HL-60 (cell line): ENCODE data around the gene UCN2.

Source experiments
- DNase-seq, 2 experiments: peaks; one replicate each; pipeline ENCODE4 v3.0.0-alpha.2; 2010 to 2020; ENCODE audit warnings: low read depth in 1 of 2, low spot score in 1 of 2
- H3K27ac ChIP-seq: fragments of 250-450 bp; sonication (Bioruptor Pico); replicated peaks from 2 replicates; pipeline ENCODE4 v1.5.1; 2020; ENCODE audit warnings: mild to moderate bottlenecking, moderate library complexity
- H3K27me3 ChIP-seq: fragments of 250-450 bp; sonication (Bioruptor Pico); 2 replicates; pipeline ENCODE4 v1.5.1; 2021; ENCODE audit warnings: mild to moderate bottlenecking, moderate library complexity; ENCODE audit not compliant: insufficient read depth, poor library complexity, severe bottlenecking
- H3K4me3 ChIP-seq: replicated peaks from 2 replicates; pipeline ENCODE4 v1.5.1; 2011; ENCODE audit warnings: mild to moderate bottlenecking, control low read depth, low read length; ENCODE audit not compliant: insufficient read depth
- GABPA ChIP-seq: IDR thresholded peaks from 2 replicates; pipeline ENCODE4 v1.6.1; 2012; ENCODE audit warnings: low read depth
- POLR2AphosphoS5 ChIP-seq: IDR thresholded peaks from 2 replicates; pipeline ENCODE4 v1.6.1; 2012; ENCODE audit warnings: low read depth
- SPI1 ChIP-seq: IDR thresholded peaks from 2 replicates; pipeline ENCODE4 v1.6.1; 2012; ENCODE audit warnings: low read depth, mild to moderate bottlenecking, borderline replicate concordance
- TF ChIP-seq, protein P1 (sequence below): IDR thresholded peaks from one replicate; pipeline ENCODE4 v1.5.1; 2011; ENCODE audit warnings: low read length, control low read depth, inconsistent platforms; ENCODE audit not compliant: insufficient read depth
- TF ChIP-seq, protein P2 (sequence below): IDR thresholded peaks from 2 replicates; pipeline ENCODE4 v1.6.1; 2012; ENCODE audit warnings: low read depth; ENCODE audit not compliant: insufficient replicate concordance

UCN2 gene

DNA sequence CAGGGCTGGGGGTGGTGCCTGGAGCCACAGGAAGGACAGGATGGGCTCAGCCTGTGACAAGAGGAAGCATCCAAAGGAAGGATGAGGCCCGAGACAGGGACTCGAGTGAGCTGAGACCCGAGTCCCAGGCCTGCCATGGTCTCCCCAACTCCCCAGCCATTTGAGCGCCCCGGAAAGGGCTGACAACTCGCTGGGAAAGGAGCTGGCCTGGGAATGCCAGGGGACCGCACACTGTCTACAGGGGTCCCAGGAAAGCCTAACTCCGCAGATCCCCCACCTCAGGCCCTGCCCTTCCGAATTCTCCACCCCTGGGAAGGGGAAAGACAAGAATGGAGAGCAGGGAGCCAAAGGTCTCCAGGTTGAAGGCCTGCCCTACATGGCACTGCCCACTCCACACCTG, 38.6 kb downstream of the UCN2 start:
- no peak for TF ChIP-seq POLR2AphosphoS5
- TF ChIP-seq, protein P1, sequence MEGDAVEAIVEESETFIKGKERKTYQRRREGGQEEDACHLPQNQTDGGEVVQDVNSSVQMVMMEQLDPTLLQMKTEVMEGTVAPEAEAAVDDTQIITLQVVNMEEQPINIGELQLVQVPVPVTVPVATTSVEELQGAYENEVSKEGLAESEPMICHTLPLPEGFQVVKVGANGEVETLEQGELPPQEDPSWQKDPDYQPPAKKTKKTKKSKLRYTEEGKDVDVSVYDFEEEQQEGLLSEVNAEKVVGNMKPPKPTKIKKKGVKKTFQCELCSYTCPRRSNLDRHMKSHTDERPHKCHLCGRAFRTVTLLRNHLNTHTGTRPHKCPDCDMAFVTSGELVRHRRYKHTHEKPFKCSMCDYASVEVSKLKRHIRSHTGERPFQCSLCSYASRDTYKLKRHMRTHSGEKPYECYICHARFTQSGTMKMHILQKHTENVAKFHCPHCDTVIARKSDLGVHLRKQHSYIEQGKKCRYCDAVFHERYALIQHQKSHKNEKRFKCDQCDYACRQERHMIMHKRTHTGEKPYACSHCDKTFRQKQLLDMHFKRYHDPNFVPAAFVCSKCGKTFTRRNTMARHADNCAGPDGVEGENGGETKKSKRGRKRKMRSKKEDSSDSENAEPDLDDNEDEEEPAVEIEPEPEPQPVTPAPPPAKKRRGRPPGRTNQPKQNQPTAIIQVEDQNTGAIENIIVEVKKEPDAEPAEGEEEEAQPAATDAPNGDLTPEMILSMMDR, result no peak
- no peak for TF ChIP-seq SPI1
- no peak for TF ChIP-seq GABPA
- Histone ChIP-seq H3K4me3 (no peak overlapping the region), H3K27me3 (no peaks in the 10 kb centered on the region), H3K27ac (no peak overlapping the region)
- DNase-seq, result no peak

DNA sequence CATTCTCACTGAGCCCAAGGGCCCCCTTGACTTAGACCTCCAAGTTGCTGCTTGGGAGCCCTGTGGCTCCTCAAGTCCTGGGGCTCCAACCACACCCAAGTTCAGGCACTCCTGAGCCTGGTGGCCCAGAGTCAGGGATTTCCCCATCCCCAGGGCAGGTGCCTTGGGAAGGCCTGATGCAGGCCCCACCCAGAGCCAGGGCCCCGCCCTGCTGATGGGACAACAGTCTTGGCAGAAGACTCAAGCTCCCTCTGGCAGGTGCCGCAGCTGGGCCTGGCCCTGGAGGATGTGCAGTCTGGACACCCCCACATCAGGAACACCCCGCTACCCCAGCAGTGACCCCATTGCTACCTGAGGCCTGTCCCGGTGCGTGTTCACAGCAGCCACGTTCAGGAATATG, 41.9 kb downstream of the UCN2 start:
- H3K27ac ChIP-seq, result no peak overlapping the region
- H3K27me3 ChIP-seq, result no peaks in the 10 kb centered on the region
- no peak for DNase-seq
- no peak for TF ChIP-seq SPI1
- no peak for TF ChIP-seq GABPA
- H3K4me3 ChIP-seq, result no peak overlapping the region

DNA sequence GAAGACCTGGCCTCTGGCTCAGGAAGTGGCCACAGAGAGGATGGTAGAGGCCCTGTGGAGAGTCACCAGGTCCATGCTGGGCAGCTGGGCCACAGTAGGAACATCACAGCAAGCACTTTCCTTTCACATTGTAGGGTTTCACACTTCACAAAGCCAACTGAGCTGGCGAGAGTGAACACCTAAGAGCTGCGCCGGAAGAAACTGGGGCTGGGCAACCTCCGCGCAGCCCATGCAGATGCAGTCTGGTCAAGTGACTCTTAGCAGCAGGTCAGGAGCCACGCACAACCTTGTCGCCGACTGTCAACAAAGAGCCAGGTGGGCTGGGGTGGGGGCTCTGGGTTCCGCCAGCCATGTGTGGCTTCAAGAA, 44.3 kb downstream of the UCN2 start:
- H3K27me3 ChIP-seq, result no peaks in the 10 kb centered on the region
- no peak overlapping the region for H3K27ac ChIP-seq
- H3K4me3 ChIP-seq, result no peak overlapping the region

DNA sequence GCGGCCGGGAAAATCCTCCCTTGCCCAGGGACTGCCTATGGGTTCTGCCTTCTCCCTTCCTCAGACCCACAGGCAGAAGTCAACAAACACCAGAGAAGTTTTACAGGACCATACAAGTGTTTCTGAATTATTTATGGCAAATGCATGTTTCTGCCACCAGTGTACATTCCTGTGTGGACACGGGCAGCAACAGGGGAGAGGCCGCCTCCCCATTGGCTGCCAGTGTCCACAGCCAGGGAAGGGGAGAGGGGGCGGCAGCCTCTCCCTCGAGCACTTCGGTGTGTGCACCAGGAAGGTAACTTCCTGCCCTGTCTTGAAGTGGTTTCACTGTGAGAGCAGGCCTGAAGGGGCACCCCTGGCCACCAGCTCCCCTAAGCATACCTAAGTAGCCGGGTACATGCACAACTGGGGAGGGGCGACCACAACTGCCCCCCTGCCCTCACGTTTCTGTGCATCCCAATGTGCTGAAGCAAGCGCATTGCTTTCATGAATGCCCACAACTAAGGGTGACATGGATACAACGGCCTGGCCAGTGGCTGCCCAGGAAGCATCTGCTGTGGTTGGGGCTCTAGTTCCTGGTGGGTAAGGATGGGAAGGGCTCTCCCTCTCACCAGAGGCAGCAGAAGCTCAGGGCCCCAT, 44.8 kb downstream of the UCN2 start:
- no peak overlapping the region for H3K27ac ChIP-seq
- no peaks in the 10 kb centered on the region for H3K27me3 ChIP-seq
- DNase-seq, result no peak
- TF ChIP-seq GABPA (no peak), POLR2AphosphoS5 (no peak), SPI1 (no peak)
- TF ChIP-seq, protein P2, sequence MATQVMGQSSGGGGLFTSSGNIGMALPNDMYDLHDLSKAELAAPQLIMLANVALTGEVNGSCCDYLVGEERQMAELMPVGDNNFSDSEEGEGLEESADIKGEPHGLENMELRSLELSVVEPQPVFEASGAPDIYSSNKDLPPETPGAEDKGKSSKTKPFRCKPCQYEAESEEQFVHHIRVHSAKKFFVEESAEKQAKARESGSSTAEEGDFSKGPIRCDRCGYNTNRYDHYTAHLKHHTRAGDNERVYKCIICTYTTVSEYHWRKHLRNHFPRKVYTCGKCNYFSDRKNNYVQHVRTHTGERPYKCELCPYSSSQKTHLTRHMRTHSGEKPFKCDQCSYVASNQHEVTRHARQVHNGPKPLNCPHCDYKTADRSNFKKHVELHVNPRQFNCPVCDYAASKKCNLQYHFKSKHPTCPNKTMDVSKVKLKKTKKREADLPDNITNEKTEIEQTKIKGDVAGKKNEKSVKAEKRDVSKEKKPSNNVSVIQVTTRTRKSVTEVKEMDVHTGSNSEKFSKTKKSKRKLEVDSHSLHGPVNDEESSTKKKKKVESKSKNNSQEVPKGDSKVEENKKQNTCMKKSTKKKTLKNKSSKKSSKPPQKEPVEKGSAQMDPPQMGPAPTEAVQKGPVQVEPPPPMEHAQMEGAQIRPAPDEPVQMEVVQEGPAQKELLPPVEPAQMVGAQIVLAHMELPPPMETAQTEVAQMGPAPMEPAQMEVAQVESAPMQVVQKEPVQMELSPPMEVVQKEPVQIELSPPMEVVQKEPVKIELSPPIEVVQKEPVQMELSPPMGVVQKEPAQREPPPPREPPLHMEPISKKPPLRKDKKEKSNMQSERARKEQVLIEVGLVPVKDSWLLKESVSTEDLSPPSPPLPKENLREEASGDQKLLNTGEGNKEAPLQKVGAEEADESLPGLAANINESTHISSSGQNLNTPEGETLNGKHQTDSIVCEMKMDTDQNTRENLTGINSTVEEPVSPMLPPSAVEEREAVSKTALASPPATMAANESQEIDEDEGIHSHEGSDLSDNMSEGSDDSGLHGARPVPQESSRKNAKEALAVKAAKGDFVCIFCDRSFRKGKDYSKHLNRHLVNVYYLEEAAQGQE, result no peak
- TF ChIP-seq, protein P1, result no peak
- H3K4me3 ChIP-seq, result no peak overlapping the region

More for the DNA sequence above, 44.3 kb downstream of the UCN2 start:
- TF ChIP-seq, protein P2, result no peak
- no peak for TF ChIP-seq SPI1
- no peak for TF ChIP-seq POLR2AphosphoS5
- TF ChIP-seq, protein P1, result no peak
- TF ChIP-seq GABPA, result no peak
- DNase-seq, result no peak
